Measurements from ENCODE around the gene NFAT5.

- TF ChIP-seq, protein P1, sequence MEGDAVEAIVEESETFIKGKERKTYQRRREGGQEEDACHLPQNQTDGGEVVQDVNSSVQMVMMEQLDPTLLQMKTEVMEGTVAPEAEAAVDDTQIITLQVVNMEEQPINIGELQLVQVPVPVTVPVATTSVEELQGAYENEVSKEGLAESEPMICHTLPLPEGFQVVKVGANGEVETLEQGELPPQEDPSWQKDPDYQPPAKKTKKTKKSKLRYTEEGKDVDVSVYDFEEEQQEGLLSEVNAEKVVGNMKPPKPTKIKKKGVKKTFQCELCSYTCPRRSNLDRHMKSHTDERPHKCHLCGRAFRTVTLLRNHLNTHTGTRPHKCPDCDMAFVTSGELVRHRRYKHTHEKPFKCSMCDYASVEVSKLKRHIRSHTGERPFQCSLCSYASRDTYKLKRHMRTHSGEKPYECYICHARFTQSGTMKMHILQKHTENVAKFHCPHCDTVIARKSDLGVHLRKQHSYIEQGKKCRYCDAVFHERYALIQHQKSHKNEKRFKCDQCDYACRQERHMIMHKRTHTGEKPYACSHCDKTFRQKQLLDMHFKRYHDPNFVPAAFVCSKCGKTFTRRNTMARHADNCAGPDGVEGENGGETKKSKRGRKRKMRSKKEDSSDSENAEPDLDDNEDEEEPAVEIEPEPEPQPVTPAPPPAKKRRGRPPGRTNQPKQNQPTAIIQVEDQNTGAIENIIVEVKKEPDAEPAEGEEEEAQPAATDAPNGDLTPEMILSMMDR (IDR thresholded peaks at IDR 0.05) = no peak
- TF ChIP-seq POLR2AphosphoS5 (IDR thresholded peaks at IDR 0.05) (no peak), POLR2A (IDR thresholded peaks at IDR 0.05) (no peak), EP300 (IDR thresholded peaks at IDR 0.05) (no peak)
Measured at GRCh38 chr16:69559164-69559563, 6.6 kb upstream of the NFAT5 start.
